SKM-1 (cell line): ENCODE data around the gene RPTOR.

Experiments used
- DNase-seq: peaks from one replicate; lab custom pipeline; 2025; ENCODE audit not compliant: unreplicated experiment; lab: John Stamatoyannopoulos, UW

Gene RPTOR

DNA sequence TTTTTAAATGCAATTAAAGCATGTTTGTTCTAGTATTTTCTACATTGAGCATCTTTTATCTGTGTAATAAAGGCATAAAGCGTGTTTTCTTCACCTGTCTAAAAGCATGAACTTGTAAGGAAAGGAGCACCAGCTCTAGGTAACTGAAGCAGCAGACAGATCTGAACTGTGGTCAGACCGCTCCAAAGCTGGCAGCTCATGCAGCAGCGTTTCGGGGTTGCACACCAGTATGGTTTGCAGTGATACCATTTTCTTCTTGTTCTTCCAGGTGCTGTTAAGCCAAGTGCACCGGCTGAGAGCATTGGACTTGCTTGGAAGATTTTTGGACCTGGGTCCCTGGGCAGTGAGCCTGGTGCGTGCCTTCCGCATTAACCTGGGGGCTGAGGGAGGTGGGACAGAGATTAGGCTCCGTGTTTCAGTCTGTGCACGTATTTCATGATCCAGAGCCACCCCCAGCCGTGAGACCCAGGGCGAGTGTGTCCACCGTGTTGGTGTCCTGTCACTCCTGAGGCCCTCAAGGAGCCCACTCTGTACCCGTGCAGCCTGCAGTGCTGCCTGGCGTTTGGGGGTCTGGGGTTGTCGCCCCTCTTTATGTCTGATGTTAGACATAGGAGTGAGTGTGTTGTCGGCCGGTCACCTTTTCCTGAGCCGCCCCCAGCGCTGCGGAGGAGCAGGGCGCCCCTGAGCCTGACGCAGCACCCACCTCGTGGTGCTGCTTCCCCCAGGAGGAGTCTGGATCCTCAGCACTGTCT lies 310.7 kb downstream of the RPTOR start:
- no peak for DNase-seq

DNA sequence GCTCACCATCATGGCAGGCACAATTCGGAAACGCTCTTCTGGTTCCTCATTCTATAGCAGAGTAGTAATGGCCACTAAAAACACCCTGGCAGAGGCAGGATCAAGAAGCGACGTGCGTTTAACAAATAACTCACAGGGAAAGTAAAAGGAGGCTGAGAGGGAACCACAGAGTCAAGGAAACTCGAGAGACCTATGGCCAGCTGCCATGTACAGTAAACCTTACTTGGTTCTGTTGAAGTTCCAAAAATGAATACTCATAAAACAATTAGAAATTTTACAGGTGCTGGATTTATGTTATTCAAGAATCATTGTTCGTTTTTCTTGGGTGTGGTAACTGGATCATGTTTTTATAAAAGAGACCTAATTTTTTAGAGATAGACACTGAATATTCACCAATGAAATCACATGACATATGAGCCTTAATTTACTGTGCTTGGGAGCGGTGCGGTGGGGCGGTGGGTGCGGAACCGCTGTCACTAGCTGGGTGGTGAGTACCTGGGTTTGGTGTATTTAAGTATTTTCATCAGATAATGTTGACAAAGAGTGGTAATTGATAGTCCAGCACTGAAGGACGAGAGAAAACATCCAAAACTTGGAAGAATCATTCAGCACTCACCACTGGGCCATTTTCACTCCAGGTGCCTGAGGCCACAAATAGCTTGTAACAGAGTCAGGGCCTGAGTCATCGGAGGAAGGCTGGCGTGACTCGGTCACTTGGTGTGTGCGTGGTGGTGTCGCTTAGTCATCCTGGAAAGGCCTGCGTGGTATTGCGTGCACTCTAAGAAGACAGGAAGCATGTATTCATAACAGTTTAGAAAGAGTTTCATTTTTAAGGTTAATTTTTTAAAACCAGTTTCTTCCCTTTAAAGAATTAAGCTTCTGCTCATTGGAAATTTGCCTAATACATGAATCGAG lies 311.6 kb downstream of the RPTOR start:
- peak; percentile 12 for DNase-seq

DNA sequence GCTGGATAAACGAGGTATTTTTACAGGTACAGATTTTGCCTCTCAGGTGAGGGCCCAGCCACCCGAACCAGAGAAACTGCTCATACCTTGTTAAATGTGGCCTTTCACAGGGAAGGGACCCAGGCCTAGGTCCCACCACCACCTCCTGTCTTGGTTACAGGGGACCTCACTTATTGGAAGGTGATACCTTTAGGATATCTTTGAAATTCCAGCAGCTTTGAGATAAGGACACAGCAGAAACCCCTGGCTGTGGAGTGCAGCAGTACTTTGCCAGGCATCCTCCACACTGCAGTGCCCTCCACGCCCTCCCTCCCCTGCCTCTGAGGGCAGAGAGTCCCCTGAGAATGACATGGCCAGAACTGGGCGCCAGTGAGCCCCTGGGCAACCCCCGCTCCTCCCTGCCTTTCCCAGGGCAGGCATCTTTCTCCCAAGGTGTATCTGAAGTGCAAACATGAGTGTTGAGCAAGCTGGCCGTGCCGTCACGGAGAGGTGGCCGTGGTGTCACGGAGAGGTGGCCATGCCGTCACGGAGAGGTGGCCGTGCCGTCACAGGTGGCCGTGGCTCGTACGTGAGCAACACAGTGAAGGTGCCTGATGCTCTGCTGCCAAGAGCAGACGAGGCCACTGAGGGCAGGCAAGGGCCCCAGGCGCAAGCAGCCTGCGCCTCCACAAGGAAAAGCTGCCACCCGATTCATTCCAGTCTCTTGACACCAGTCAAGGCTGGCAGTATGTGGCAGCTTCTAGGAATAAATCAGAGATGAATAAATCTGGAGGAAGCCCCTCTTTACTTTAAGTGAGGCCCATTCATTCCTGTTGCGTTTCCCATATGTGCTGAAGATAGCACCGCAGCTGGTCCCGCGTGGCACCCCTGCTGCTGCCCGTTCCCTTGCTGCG lies 312.5 kb downstream of the RPTOR start:
- DNase-seq: no peak

DNA sequence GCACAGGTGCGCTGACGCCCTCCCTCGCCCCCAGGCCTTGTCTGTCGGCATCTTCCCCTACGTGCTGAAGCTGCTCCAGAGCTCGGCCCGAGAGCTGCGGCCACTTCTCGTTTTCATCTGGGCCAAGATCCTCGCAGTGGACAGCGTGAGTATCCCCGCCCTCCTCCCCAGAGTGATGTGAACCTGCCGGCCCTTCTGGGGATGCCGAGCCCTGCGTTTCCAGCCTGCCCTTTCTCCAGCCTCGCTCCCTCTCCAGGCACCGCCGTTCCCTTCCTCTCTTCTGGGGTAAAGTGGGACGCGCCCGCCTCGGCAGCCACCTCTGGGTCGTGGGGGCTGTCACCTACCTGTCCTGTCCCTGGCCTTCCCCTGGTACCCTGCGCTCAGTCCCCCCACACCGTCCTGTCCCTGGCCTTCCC lies 313.1 kb downstream of the RPTOR start:
- DNase-seq: no peak

DNA sequence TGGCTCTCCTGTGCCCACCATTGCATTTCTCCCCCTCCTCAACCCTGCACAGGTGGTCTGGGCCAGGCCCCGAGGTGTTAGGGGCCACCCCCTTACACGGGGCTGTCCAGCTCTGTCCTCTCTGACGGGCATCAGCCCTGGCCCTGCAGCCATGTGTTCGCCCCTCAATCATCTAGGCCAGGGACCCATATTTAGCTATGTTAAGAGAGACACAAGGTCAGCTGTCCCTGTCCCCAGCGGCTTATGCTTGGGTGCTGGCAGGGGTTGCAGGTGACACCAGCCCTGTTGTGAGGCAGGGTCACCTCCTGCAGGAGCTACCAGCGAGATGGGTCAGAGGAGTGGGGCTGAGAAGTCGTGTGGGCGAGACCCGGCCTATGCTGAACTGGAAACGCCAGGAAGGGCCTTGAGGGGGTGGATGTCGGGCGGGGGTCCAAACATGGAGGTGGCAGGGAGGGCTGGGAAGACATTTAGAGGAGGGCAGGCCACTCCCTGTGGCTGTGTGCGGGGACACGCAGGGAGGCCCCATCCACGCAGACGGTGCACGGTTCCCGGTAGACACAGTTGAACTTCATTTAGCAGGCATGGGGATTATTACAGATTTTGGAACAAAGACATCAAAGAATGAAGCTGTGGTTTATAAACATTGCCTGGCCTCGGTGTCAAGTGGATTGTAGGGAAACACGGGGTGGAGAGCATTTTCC lies 313.8 kb downstream of the RPTOR start:
- no peak for DNase-seq

DNA sequence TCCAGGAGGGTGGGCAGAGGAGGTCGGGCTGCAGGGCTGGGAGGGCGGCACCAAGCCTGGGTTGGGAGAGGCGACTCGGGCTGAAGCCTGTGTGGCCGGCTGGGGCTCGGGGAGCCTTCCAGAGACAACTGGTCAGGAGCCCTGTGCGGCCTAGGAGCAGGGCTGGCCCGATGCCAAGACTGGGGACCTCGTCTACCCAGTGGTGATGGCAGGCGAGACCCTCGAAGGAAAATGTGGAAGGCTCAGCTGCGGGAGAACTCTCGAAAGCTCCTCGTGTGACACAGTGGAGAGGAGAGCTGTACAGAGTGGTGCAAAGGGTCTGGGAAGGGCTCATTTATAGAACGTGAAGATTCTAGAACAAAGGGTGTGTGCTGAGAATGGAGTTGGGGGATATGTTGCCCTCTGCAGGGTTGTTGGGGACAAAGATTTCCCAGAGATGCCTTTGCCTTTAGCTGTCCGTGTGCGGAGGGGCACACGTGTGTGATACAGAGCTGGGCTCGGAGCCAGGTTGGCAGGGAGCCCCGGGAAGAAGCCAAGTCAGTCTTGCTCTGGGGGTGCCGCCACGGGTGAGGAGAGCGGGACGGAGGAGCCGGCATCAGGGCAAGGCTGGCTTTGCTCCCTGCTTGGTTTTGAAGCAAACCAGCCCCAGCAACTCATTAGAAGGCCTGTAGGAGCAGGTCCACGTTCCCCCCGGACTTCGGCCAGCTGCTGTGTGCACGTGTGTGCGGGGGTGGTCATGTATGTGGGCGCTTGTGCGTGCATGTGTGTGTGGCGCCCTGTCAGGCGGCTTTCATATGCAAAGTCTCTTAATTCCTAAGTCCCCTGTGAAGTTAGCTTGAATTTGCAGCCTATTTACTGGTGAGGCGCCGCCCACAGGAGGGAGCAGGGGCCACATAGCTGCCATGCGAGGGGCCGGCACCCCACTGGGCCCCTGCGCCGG lies 314.6 kb downstream of the RPTOR start:
- DNase-seq: no peak

DNA sequence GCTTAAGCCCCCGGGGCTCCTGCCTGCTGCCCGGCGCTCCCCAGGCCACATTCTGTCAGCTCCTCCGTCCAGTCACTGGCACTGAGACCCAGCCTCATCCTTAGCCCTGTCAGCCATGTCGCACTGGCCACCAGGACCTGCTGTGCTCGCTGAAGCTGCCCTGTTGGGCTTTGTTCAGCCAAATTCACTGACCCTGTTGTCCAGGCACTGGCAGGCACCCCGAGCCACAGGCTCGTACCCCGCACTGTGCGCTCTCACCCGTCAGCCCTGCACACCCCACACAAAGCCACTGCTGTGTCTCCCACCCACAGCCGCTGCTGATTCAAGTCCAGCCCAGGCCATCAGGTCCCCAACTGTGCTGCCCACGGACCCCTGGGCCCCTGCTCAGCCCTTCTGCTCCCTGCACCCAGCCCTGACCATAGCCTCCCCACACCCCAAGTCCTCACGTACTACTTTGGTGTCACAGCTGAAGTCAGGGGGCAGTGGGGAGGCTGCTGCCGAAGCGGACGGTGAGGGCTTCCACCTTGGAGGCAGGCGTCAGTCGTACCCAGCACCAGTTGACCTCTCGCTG lies 315.5 kb downstream of the RPTOR start:
- DNase-seq: no peak

DNA sequence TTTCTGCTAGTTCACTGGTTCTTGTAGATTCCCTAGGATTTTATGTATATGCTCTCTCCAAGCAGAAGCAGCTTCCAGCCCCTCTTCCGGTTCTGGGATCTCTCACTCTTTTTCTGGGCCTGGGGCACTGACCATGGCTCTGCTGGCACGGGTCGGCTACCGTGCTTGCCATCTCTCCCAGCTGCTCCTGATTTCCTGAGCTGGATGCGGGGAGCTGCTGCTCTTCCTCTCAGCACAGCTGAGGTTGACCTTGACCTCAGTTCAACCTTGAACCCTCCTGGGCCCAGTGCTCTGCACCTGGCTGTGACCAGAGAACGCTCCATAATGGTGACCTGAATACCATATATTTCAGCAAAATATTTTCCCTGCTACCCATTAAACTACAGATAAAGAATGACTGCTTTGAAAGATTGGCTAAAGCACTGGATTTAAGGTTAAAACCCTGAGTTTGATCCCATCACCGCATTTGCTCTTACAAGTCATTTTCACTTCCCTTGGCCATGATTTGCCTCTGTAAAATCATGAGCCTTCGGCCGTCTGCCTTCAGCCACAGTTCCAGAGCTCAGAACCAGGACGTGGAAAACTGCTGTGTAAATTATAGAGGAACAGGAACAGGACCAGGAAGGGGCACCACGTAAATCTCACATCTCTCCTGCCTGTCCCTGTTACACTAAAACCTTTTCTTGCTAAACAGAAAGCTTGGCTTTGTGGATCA lies 316.2 kb downstream of the RPTOR start:
- no peak for DNase-seq

DNA sequence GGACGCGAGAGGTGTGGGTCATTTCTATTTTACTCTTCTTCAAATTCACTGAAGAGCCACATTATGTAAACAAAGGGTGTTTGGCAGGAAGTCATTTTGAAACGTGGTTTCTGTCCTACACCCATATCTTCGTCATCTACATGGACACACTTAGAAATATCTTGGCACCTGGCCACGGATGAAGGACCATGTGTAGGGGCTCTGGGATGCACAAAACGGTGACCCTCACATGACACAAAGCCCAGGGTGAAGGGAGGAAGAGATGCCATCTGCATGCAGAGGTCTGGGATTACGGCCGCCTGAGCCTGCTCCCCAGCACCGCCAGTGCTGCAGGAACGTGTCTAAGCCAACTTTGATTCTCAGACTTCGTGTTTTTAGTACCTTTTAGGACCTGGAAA lies 316.8 kb downstream of the RPTOR start:
- no peak for DNase-seq

DNA sequence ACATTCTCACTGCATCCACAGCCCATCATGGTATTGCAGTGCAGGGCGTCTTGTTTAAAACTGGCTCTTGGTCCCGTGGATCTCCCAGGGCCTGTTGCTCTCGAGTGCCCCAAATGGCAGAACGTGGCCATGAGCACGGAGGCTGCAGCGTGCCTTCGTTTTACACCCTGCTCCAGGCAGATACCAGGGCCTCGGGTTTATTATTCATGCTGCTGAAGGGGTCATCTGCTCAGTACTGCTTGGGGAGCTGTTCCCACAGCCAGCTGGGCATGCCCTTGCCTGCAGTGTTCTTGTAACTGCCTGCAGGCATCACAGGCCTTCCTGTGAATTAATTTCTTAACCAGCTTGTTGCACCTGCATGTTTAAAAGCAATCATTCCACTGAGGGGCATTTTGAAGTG lies 317.3 kb downstream of the RPTOR start:
- DNase-seq: no peak

DNA sequence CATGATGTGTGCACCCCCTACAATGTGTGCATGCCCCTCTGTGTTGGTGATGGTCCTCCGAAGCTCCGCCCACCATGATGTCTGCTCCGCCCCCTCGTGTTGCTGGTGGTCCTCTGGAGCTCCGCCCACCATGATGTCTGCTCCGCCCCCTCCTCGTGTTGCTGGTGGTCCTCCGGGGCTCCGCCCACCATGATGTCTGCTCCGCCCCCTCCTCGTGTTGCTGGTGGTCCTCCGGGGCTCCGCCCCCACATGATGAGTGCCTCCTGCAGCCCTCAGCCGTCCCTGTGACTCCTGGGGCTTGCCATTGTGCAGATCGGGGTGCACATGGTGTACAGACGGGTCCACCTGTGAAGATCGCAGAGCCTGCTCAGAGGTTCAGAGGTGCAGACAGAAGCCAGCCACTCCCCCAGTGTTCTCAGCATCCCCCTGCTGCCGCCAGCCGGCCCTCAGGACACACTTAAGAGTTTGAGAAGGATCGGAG lies 317.9 kb downstream of the RPTOR start:
- DNase-seq: no peak

DNA sequence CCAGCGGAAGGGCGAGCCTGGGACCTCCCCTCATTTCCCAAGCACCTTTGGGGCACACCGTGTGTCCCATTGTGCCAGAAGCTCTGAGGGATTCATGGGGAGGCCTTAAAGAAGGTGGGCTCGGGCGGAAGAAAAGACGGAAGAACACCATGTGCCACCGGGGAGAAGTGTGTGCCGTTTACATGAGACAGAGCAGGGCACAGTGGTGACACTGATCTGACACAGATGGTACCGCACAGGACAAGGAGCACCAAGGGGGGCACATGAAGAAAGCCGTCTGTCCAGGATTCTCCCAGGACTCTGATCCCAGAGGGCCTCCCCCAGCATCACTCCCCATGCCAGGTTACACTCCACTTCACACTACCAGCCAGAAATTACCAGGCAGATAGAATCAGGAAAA lies 318.3 kb downstream of the RPTOR start:
- no peak for DNase-seq

DNA sequence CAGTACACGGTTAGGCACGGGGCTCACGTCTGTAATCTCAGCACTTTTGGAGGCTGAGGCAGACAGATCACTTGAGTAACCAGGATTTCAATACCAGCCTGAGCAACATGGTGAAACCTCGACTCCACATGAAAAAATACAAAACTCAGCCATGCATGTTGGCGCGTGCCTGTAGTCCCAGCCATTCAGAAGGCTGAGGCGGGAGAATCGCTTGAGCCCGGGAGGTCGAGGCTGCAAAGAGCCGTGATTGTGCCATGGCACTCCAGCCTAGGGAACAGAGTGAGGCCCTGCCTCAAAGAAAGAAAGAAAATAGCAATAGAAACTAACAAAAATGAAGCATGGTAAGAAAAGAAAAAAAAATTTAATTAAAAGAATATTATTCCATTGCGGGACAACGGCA lies 319.0 kb downstream of the RPTOR start:
- DNase-seq: no peak

DNA sequence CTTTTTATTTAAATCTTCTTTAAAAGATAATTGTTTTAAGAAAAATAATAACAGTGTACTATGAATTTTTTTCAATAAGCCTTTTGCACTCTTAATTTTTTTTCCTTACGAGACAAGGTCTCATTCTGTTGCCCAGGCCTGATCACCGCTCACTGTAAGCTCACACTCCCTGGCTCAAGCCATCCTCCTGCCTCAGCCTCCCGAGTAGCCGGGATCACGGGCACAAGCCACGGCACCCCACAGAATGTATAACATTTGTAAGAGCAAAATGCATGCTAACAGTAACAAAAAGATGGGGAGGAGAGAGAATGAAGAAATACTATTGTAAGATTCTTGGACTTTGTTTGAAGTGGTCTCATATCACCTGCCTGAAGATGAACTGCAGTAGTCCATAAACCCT lies 320.1 kb downstream of the RPTOR start:
- DNase-seq: no peak

DNA sequence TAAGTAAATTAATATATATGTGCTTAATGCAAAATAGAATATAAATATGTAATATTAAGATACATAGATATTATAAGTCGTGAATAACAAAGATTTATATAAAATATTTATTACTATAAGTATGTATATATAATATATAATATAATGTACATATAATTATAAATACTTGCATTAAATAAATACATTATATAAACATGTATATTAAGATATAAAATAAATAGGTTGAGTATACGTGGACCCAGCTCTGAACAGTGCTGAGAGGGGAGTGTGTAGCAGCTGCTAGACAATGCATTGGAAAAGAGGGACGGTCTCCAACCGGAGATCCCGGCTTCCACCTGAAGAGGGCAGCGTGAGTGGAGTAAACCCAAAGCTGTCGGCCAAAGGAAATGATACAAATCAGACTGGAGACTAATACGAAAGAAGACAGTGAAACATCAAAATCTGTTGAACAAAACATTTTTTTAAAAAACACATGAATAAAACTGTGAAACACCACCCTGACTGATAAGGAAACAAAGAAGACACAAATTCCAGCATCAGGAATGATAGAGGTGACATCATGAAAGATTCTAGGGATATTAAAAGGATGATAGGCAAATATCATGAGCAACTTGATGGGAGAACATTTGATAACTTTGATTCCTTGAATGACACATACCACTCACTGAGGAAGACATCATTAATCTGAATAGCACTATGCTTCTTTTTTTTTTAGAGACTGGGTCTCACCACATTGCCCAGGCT lies 321.6 kb downstream of the RPTOR start:
- DNase-seq: peak; percentile 38

DNA sequence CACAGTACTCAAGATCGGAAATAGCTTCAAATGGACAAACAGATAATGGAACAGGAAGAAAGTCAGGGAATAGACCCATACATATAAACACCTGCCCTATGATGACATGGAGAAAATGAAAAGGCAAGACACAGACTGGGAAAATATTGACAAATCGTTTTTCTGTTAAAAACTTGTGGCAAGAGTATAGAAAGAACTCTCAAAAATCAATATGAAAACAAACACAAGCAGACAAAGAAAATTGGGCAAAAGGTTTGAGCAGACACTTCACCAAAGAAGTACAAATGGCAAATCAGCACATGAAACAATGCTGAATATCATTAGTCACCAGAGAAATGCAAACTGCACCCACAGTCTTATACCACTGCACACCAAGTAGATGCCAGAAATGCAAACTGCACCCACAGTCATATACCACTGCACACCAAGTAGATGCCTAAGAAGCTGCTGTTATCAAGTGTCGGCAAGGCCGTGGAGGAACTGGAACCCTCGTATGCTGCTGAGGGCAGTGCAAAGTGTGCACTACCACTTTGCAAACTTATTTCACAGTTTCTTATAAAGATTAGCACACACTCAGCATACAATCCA lies 323.5 kb downstream of the RPTOR start:
- DNase-seq: no peak

DNA sequence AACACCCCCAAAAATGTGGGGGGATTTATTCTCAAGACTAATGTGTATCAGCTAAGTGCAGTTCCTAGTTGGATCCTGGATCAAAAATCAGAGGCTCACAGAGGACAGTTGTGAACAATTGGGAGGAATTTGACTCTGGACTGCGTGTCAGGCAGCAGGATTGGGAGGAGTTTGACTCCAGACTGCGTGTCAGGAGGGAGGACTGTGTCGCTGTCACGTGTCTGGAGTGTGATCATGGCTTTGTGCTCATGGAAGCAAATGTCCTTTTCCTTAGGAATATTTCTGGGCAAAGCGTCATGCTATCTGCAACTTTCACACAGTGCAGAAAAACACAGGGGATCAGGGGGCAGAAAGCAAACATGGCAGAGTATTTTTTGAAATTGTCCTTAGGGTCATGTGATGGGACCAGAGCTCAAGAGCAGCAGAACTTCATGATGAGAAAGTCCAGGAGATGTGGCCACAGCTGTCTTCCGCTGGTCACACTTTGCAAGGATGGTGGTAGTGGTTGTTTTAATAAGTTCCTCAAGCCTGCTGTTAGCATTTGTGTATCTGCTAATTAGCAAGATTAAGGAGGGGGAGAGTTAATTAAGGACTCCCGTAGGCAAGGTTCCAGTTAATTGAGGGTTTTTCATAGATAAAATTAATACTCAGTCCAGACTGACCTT lies 325.0 kb downstream of the RPTOR start:
- no peak for DNase-seq
